Activated naive CD4-positive, alpha-beta T cell treated with anti-CD3 and anti-CD28 coated beads, Interleukin-2, amount 10 ng/mL, durations not matched to agents 7 days and 5 days (primary cell): ENCODE measurements around the gene C17orf100.

Experiments used
- CTCF ChIA-PET: fragments of 350-600 bp; sonication (Branson Sonifier 250); formaldehyde crosslinking; loops from one replicate; lab custom pipeline; 2021; ENCODE audit warnings: antibody characterized with exemption; lab: Charles Lee
- DNase-seq: peaks from one replicate; pipeline ENCODE4 v3.0.0-alpha.2; 2020
- H3K27ac Mint-ChIP-seq: one replicate; pipeline ENCODE4 v1.8.0; 2021; ENCODE audit warnings: mild to moderate bottlenecking, moderate library complexity, mixed read lengths
- H3K27me3 Mint-ChIP-seq: one replicate; pipeline ENCODE4 v1.8.0; 2021; ENCODE audit warnings: mild to moderate bottlenecking, mixed read lengths
- H3K36me3 Mint-ChIP-seq: one replicate; pipeline ENCODE4 v1.8.0; 2021; ENCODE audit warnings: mixed read lengths
- H3K4me1 Mint-ChIP-seq: one replicate; pipeline ENCODE4 v1.8.0; 2021; ENCODE audit warnings: mixed read lengths
- H3K4me3 Mint-ChIP-seq: one replicate; pipeline ENCODE4 v1.8.0; 2021; ENCODE audit warnings: mild to moderate bottlenecking, moderate library complexity, mixed read lengths
- H3K9me3 Mint-ChIP-seq: one replicate; pipeline ENCODE4 v1.8.0; 2021; ENCODE audit warnings: mixed read lengths

C17orf100 gene

DNA sequence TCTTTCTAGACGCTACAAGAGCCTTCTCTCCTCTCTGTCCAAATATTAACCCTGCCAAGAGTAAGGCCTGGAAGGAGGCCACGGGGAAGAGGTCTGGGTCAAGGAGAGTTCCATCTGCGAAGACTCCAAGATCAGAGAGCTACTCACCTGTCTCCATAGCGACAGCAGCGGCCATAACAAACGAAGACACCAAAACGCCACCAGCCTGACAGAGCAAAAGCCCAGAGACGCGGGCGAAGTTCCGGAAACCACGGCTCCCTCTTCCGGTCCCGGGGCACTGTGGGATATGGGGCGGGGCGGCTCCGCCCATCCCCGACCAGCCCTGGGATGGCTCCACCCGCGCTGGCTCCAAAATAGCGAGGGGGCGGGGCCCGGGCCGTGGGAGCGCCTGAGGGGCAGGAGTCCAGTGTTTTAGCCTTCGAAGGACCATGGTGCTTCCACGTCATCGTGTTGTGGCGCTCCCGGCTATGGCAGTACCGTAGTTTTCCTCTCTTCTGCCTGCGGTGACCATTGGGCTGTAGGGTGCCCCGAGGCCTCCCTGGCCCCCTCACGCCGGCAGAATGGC is at the start of gene C17orf100, which contains the start of gene MED31:
TSS of gene C17orf100 (plus strand) at position 409 of the 565 bp plus-strand sequence. CDS start at position 561, 152 bp downstream.
TSS of gene MED31 (minus strand) at position 252 of the 565 bp plus-strand sequence. CDS start at position 175, 77 bp downstream.
- Mint-ChIP-seq H3K4me3 (peak within 1 kb of the TSS; percentile 100), H3K27me3 (no peaks in the 10 kb centered on the region), H3K4me1 (peaks cover 75% of the 10 kb centered on the region), H3K9me3 (no peaks in the 10 kb centered on the region), H3K36me3 (peaks cover 32% of the 10 kb centered on the region), H3K27ac (peak within 1 kb of the TSS; percentile 99)
- CTCF ChIA-PET: interaction anchor here (0.7 to 1.0 kb wide), 2 partner anchors 73 to 346 kb away, joined by 3 read pairs; no protein-coding TSS in a partner anchor
- peak; percentile 96 for DNase-seq

DNA sequence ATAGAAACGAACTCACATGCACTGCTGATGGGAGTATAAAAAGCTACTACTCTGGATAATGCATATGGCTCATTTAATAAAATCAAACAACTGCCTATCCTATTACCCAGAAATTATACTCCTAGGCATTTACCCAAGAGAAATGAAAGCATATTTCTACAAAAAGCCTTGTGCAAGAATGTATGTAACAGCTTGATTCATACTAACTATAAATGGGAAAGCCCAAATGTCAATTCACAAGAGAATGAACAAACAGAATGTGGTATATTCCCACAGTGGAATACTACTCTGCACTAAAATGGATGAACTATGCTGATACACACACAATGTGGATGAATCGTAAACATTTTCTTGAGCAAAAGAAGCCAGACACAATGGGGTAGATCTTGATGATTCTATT is 49.4 kb upstream of the C17orf100 start:
- DNase-seq: no peak
- no peaks in the 10 kb centered on the region for H3K9me3 Mint-ChIP-seq
- H3K27me3 Mint-ChIP-seq: no peaks in the 10 kb centered on the region
- no peak overlapping the region for H3K27ac Mint-ChIP-seq
- CTCF ChIA-PET: no interaction called here
- H3K4me1 Mint-ChIP-seq: peaks cover 10% of the 10 kb centered on the region
- peaks cover 42% of the 10 kb centered on the region for H3K36me3 Mint-ChIP-seq
- H3K4me3 Mint-ChIP-seq: no peak overlapping the region

DNA sequence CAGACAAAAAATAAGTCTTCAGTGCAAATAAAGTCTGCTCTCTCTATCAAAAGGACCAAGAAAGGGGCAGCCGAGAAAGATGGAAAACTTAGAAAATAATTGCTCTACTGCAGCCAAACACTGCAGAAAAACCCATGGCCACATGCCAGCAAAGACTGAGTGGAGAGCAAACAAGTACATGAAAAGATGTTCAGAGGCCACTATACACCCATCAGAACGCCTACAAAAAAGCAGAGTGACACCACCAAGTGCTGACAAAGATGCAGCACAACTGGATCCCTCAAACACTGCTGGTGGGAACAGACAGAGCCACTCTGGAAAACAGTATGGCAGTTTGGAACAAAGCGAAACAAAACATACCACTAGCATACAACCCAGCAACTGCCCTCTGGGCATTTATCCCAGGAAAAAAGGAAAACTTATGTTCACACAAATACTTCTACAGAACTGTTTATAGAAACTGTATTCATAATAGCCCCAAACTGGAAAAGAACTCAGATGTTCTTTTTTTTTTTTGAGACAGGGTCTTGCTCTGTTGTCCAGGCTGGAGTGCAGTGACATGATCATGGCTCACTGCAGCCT is 47.7 kb upstream of the C17orf100 start:
- no peak for DNase-seq
- Mint-ChIP-seq H3K27me3 (no peaks in the 10 kb centered on the region), H3K4me3 (no peak overlapping the region), H3K27ac (no peak overlapping the region), H3K4me1 (peaks cover 10% of the 10 kb centered on the region), H3K36me3 (peaks cover 34% of the 10 kb centered on the region), H3K9me3 (no peaks in the 10 kb centered on the region)
- CTCF ChIA-PET: interaction anchor here (1.2 kb wide), 1 partner anchor 131 kb away, joined by 4 read pairs; no protein-coding TSS in a partner anchor

DNA sequence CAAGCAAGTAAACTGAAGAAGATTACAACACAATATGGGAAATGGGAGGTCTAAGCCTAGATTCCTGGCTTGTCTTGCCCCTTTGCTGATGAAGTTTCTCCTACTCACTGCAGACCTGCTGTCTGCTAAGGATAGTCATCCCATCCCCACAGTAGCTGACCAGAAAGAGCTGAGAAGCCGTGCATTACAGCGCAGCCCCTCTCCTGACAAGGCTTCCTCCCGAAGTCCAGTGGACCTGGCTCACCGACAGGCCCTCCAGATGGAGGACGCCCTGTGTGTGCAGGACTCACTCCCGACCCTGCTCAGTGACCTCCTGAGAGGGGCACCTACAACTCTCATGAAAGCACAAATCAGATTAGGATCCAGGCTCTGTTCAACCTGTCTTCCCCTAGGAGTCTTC is 46.4 kb upstream of the C17orf100 start:
- Mint-ChIP-seq H3K36me3 (peaks cover 35% of the 10 kb centered on the region), H3K4me3 (no peak overlapping the region), H3K27ac (peak overlapping the region; percentile 22), H3K9me3 (no peaks in the 10 kb centered on the region), H3K4me1 (peaks cover 10% of the 10 kb centered on the region), H3K27me3 (no peaks in the 10 kb centered on the region)
- CTCF ChIA-PET: interaction anchor here (1.2 kb wide), 1 partner anchor 132 kb away, joined by 4 read pairs; no protein-coding TSS in a partner anchor
- DNase-seq: no peak

DNA sequence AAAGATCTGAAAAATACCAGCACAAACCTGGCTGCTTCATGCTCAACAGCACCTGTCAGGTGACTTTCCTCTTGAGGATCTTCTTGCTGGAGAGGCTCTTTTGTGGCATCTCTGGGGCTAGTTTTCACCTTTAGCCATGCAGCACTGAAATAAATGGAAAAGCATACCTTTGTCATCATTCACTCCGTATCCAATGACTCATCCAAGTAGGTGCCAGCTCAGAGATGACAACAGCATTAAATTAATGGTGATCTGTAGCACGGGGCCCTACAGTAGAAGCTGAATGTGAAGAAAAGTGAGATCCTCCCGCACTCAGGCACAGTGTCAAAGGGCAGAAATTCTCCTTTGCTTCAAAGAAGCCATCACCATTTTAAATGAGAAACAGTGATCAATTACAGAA is 43.2 kb upstream of the C17orf100 start:
- H3K27ac Mint-ChIP-seq: no peak overlapping the region
- DNase-seq: no peak
- H3K9me3 Mint-ChIP-seq: no peaks in the 10 kb centered on the region
- peaks cover 26% of the 10 kb centered on the region for H3K36me3 Mint-ChIP-seq
- peaks cover 3% of the 10 kb centered on the region for H3K4me1 Mint-ChIP-seq
- H3K4me3 Mint-ChIP-seq: no peak overlapping the region
- no peaks in the 10 kb centered on the region for H3K27me3 Mint-ChIP-seq
- CTCF ChIA-PET: interaction anchor here (0.7 kb wide), 1 partner anchor 303 kb away, joined by 3 read pairs; no protein-coding TSS in a partner anchor

DNA sequence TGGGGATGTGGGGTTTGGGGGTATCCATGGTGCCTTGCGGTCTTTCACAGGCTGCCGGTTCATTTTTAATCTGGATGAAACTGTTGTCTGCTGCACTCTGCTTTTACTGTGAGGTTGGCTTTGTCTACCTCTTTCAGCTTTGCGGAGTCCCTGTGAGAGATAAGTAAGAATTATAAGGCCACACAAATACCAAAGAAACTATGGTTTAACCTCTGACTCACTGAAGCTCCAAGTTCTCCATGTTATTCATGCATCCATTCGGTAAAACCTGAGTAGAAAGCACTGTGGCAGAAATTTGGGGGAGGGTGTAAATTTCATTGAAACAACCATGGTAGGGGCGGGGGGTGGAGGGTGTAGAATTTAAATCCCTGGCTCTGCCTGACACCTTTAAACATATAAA is 41.6 kb upstream of the C17orf100 start:
- Mint-ChIP-seq H3K4me3 (no peak overlapping the region), H3K27me3 (no peaks in the 10 kb centered on the region), H3K27ac (no peak overlapping the region), H3K4me1 (no peaks in the 10 kb centered on the region), H3K9me3 (no peaks in the 10 kb centered on the region), H3K36me3 (peaks cover 24% of the 10 kb centered on the region)
- CTCF ChIA-PET: interaction anchor here (1.7 kb wide), 1 partner anchor 10 kb away, joined by 3 read pairs; no protein-coding TSS in a partner anchor
- no peak for DNase-seq

DNA sequence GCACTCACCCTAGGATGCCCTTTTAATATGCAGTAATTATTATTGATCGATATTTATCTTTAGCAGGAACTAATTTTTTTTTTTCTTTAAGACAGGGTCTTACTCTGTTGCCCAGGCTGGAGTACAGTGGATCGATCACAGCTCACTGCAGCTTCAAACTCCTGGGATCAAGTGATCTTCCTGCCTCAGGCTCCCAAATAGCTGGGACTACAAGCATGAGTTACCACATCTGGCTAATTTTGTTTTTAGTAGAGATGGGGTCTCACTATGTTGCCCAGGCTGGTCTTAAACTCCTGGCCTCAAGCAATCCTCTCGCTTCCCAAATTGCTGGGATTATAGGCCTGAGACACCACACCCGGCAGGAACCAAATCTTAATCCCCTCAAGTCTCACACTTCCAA is 40.3 kb upstream of the C17orf100 start:
- no peaks in the 10 kb centered on the region for H3K9me3 Mint-ChIP-seq
- H3K36me3 Mint-ChIP-seq: peaks cover 19% of the 10 kb centered on the region
- DNase-seq: no peak
- H3K27me3 Mint-ChIP-seq: no peaks in the 10 kb centered on the region
- no peak overlapping the region for H3K27ac Mint-ChIP-seq
- H3K4me1 Mint-ChIP-seq: no peaks in the 10 kb centered on the region
- no peak overlapping the region for H3K4me3 Mint-ChIP-seq
- CTCF ChIA-PET: no interaction called here

DNA sequence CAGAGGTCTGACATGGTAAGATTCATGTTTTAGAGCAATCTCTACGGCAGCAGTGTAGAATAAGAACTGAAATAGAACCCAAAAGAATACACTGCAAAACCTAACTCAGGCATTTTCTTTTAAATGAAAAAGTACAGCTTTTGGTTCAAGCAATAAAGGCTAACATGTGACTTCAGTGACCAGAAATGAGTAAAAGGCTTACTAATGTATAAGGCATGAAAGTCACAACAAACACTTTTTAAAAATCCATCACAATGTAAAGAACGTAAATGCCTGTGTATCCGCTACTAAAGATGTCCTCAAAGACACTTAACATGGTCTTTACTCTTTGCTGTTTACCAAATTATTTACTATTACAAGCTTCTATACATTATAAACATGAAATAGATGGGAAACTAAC is 27.6 kb upstream of the C17orf100 start:
- no peak overlapping the region for H3K4me3 Mint-ChIP-seq
- H3K4me1 Mint-ChIP-seq: no peaks in the 10 kb centered on the region
- no peak overlapping the region for H3K27ac Mint-ChIP-seq
- peaks cover 27% of the 10 kb centered on the region for H3K36me3 Mint-ChIP-seq
- no peaks in the 10 kb centered on the region for H3K27me3 Mint-ChIP-seq
- no peaks in the 10 kb centered on the region for H3K9me3 Mint-ChIP-seq
- CTCF ChIA-PET: no interaction called here
- no peak for DNase-seq

DNA sequence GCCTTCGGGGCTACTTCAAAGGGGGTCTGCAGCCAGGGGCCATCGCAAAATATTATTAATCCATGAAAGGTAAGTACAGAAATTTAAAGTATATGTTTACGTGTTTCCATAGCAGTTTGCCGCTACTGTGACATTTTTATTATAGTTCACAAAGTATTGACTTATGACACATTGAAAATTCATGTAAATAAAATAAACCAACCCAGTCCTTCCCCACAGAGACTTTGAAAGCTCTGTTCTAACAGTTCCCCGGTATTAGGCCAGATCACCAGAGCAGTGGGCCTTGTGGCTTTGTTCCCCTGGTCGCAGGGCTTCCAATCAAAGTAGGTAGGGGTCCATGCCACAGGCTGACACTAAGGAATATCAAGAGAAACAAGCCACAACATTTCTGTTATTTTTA is 24.9 kb upstream of the C17orf100 start:
- CTCF ChIA-PET: no interaction called here
- Mint-ChIP-seq H3K4me3 (no peak overlapping the region), H3K27me3 (no peaks in the 10 kb centered on the region), H3K9me3 (no peaks in the 10 kb centered on the region), H3K36me3 (peaks cover 31% of the 10 kb centered on the region), H3K4me1 (no peaks in the 10 kb centered on the region), H3K27ac (no peak overlapping the region)
- DNase-seq: no peak

DNA sequence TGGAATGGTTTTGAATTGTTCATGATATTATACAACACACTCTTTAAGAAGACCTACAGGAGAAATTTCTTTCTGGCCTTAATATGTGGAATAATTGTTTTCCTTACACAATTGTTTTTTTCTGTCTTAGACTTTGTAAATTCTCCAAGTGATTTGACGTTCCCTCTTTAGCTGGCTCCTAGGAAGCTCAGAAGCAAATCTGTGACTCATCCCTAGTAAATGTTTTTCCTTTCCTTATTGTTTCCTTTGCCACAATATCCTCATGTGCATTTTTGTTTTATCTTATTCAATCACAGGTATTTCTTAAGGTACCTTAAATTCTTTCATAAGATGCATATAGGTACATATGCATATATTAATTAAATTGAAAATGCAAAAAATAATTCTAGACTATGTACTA is 24.5 kb upstream of the C17orf100 start:
- no peaks in the 10 kb centered on the region for H3K27me3 Mint-ChIP-seq
- no peak overlapping the region for H3K27ac Mint-ChIP-seq
- no peak overlapping the region for H3K4me3 Mint-ChIP-seq
- DNase-seq: no peak
- H3K4me1 Mint-ChIP-seq: no peaks in the 10 kb centered on the region
- peaks cover 31% of the 10 kb centered on the region for H3K36me3 Mint-ChIP-seq
- no peaks in the 10 kb centered on the region for H3K9me3 Mint-ChIP-seq
- CTCF ChIA-PET: no interaction called here

DNA sequence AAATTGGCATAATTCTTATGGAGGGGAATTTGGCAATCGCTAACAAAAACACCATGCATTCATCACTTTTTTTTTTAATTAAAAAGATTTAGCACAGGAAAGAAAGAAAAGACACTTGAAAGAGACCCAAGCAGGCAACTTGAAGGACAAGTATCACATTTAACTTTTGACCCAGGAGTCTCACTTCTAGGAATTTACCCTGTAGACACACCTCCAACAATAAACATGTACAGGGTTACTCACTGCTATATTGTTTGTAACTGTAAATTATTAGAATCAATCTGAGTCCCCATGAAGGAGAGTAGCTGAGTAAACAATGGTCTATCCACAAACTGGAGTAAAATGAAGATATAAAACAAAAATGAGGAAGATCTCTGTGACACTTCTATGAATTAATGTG is 21.2 kb upstream of the C17orf100 start:
- H3K27ac Mint-ChIP-seq: no peak overlapping the region
- CTCF ChIA-PET: no interaction called here
- no peaks in the 10 kb centered on the region for H3K27me3 Mint-ChIP-seq
- peaks cover 48% of the 10 kb centered on the region for H3K36me3 Mint-ChIP-seq
- no peak for DNase-seq
- H3K9me3 Mint-ChIP-seq: no peaks in the 10 kb centered on the region
- no peak overlapping the region for H3K4me3 Mint-ChIP-seq
- H3K4me1 Mint-ChIP-seq: no peaks in the 10 kb centered on the region

DNA sequence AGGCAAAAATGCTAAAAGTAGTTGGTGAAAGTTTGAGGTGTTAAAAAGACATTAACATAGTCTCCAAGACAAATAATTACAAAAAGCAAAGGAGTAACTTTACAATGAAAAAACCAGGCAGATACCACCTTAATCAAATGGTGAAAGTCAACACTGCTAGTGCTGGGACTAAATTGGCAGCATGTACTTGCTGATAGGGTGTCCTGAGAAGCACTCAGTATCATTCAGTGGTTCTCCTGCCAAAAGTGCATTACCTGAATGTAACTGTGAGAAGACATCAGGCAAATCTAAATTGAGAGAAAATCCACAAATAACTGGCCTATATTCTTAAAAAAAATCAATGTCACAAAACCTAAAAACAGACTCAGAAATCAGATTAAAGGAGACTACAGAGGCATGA is 19.0 kb upstream of the C17orf100 start:
- no peaks in the 10 kb centered on the region for H3K9me3 Mint-ChIP-seq
- no peak for DNase-seq
- H3K4me1 Mint-ChIP-seq: peaks cover 4% of the 10 kb centered on the region
- peaks cover 41% of the 10 kb centered on the region for H3K36me3 Mint-ChIP-seq
- H3K27ac Mint-ChIP-seq: no peak overlapping the region
- CTCF ChIA-PET: no interaction called here
- H3K4me3 Mint-ChIP-seq: no peak overlapping the region
- no peaks in the 10 kb centered on the region for H3K27me3 Mint-ChIP-seq

DNA sequence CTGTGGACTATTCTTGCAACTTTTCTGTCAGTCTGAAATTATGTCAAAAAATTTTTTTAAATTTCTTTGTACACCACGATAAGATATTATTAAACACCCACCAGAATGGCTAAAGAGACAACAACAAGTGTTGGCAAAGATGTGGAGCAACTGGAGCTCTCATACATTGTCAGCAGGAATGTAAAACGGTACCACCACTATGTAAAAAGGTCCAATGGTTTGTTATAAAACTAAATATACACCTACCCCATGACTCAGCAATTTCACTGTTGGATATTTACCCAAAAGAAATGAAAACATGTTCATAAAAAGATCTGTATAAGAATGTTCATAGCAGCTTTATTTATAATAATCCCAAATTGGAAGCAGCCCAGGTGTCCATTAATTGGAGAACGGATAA is 18.3 kb upstream of the C17orf100 start:
- Mint-ChIP-seq H3K4me3 (no peak overlapping the region), H3K36me3 (peaks cover 34% of the 10 kb centered on the region), H3K9me3 (no peaks in the 10 kb centered on the region), H3K27me3 (no peaks in the 10 kb centered on the region), H3K27ac (no peak overlapping the region), H3K4me1 (peaks cover 10% of the 10 kb centered on the region)
- CTCF ChIA-PET: no interaction called here
- DNase-seq: no peak

DNA sequence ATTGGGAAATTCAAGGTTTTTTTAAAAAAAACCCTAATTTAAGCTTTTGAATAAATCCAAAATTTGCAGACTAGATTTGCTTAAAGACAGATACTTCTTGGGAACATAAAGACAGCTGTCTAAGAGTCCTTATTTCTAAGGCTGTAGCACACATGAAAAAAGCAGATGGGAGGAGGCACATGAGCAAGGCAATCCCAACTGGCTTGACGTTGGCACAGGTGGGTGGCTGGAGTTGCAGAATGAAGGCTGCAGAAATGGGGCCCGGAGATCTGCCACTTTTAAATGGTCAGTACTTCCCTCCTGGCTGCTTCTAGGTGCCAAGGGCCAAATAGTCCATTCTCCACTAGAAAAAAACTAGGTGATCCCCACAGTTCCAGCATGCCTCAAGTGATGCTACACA is 15.5 kb upstream of the C17orf100 start:
- no peak overlapping the region for H3K27ac Mint-ChIP-seq
- H3K27me3 Mint-ChIP-seq: no peaks in the 10 kb centered on the region
- CTCF ChIA-PET: no interaction called here
- peaks cover 26% of the 10 kb centered on the region for H3K36me3 Mint-ChIP-seq
- peaks cover 26% of the 10 kb centered on the region for H3K4me1 Mint-ChIP-seq
- no peak for DNase-seq
- no peaks in the 10 kb centered on the region for H3K9me3 Mint-ChIP-seq
- H3K4me3 Mint-ChIP-seq: no peak overlapping the region
